NCI-H69 (cell line): ENCODE data around the gene GCGR.

Experiments used
- DNase-seq: peaks from one replicate; lab custom pipeline; 2025; lab: John Stamatoyannopoulos, UW

GCGR gene

GRCh38 chr17:81811705-81812570 is 8.0 kb downstream of the GCGR start:
- no peak for DNase-seq

GRCh38 chr17:81812571-81813370 is 8.8 kb downstream of the GCGR start:
- no peak for DNase-seq

DNA sequence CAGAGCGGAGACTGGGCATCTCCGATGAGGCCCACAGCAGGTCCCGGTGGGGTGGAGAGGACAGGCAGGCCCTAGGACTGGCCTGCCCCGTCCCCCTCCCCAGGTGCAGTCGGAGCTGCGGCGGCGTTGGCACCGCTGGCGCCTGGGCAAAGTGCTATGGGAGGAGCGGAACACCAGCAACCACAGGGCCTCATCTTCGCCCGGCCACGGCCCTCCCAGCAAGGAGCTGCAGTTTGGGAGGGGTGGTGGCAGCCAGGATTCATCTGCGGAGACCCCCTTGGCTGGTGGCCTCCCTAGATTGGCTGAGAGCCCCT is 9.4 kb downstream of the GCGR start:
- no peak for DNase-seq

- DNase-seq = no peak
These were observed 10.1 kb downstream of the GCGR start for GRCh38 chr17:81813861-81814683.

- peak; percentile 86 for DNase-seq
These were observed 11.0 kb downstream of the GCGR start for GRCh38 chr17:81814748-81815645.

- DNase-seq = peak; percentile 47
These were observed 11.7 kb downstream of the GCGR start for GRCh38 chr17:81815646-81815986.

- DNase-seq = no peak
These were observed 13.8 kb downstream of the GCGR start for GRCh38 chr17:81817758-81818147.

DNA sequence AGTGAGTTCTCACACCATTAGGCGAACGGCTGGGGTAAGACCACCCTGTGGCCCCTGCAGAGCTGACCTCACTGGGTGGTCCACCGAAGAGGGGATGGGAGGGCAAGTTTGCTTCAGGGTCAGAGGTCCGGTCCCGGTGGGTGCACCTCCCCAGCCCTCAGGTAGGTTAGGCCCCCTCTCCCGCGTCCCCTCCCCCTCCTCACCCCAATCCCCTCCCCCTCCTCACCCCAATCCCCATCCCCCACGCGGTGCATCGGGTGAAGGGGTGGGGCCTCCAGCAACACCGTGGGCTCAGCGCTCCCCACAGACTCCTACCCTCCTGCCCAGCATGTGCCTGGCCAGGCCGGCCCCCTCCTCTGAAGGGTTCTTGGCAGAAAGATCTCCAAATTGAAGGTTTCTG is 15.8 kb downstream of the GCGR start:
- DNase-seq = no peak

GRCh38 chr17:81821147-81821546 is 17.2 kb downstream of the GCGR start:
- DNase-seq = no peak

DNA sequence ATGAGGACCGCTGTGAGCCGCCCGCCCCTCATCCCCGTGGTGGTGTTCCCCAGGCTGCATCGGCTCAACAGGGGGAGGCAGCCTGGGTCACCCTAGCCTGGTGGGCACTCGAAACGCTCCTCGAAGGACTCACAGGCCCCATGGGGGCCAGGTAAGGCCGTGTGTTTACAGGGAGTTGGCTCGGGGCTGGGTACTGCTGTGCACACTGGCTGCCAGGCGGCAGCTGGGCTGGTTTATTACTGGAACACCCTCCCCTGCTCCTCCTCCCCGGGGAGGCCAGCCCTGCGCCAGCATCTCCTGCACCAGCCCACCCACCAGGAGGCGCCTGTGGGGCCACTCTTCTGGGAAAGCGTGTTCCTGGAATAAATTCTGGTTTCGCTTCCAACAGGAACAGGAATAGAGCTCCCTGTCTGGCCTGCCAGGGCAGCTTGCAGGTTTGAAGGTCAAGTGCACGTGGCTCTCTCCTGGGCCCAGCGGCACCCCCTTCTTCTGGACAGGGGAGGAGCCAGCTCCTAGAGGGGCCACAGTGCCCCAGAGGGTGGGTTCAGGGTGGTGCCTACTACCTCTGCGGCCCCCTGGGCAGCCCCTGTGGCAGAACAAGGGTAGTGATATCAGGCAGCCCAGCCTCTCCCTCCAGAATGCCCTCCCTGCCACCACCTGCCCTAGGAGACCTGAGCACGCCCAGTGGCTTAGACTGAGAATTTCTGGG is 17.8 kb downstream of the GCGR start:
- peak; percentile 90 for DNase-seq

DNA sequence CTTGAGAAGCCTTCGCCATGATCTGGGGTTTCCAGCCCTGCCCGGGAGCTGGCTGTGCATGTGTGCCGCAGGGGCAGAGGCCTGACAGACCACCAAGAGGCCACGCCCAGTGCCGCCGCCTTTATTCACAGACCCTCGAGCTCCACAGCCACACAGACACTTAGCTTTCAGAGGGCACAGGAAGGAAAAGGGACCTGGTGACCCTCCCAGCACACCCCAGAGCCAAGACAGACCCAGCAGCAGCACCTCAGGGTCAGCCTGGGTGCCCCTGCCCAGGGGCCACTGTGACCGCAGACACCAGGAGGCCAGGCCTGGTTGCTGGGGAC is 18.3 kb downstream of the GCGR start:
- no peak for DNase-seq

- no peak for DNase-seq
These were observed 19.3 kb downstream of the GCGR start for GRCh38 chr17:81822996-81823819.

DNA sequence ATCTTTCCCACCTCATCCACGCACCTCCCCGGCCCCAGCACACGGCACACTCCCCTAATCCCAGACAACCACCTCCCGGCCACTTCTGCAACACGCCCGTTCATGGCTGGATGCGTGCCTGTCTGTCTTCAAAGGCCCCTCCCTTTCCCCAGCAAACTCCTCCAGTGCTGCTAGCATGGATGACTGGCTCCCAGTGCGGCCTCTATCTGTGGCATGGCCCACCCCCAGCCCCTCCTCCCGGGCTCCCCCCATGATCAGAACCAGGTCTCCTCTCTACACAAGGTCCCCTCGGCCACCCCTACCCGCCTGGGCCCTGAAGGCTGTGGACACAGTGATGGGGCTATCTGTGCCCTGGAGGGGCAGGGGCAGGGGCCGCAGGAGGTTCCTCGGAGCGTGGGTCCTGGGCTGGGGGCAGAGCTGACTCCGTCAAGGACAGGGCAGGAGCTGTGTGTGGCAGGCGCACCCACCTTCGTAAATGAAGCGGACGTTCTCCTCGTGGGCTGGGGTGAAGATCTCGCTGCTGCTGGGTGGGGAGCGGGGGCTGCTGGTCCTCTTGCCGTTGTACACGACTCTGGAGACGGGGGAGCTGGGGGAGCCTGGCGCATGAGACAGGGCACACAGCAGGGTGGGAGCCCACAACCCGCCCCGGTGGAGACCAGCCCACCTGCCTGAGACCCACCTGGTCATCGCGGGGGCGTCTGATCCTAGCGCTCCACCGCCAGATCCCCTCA is 20.0 kb downstream of the GCGR start:
- DNase-seq = no peak

- DNase-seq = no peak
These were observed 20.6 kb downstream of the GCGR start for GRCh38 chr17:81824595-81824994.

DNA sequence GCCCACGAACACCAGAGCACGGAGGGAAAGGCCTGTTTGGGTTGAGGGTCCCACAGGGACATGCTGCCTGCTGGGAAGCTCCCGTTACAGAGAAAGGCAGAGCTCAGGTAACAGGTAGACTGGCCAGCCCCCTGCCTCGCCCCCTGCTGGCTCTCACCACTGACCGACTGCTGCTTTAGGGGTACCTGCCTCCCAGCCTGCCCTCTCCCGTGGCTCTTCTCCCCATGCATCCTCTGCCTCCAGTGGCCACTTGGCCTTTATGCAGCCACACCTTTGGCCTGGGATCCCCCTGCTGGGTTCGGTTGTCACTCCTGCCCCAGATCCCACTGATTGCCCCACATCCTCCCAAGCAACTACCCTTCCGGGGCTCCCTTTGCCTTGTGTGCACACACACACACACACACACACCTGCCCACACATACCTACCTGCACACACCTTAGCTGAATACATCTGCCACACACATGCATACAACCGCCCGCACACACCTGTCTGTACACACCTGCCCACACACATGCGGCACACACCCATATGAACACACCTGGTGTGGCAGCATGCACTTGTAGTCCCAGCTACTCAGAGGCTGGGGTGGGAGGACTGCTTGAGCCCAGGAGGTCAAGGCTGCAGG is 22.0 kb downstream of the GCGR start:
- no peak for DNase-seq

DNA sequence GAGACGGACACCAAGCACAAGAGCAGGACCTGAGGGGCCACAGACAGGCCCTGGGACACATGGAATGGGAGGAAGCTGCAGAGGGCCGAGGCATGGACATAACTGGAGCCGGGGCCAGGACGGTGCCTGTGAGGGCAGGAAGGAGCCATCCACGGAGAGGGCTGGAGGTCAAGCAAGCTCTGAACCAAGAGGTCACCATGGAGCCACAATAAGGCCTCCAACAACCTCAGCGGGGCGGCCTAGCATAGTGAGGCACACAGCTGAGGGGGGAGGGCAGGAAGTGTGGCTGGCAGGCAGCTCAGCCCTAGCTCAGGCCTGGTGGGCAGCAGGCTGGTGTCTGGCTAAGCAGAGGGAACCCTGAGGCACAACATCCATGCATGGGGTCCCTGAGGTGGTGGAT is 24.7 kb downstream of the GCGR start:
- DNase-seq = no peak

DNA sequence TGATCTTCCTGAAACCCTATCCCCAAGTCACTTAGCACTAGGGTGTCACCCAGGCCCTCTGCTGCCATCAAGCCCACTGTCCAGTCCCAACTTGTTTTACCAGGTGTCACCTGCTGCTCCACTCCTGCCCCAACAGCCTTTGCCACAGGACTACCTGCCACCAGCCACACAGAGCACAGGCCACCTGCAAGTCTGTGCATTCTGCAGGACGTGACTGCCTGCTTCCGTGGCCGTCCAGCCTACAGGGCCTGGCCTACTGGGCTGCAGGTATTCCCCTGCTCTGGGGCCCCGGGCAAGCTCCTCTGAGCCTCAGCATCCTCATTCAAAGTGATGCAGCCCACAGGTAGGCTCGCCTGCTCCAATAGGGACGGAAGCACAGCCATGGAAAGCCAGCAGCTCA is 25.9 kb downstream of the GCGR start:
- no peak for DNase-seq

- no peak for DNase-seq
These were observed 27.6 kb downstream of the GCGR start for GRCh38 chr17:81831563-81831956.

DNA sequence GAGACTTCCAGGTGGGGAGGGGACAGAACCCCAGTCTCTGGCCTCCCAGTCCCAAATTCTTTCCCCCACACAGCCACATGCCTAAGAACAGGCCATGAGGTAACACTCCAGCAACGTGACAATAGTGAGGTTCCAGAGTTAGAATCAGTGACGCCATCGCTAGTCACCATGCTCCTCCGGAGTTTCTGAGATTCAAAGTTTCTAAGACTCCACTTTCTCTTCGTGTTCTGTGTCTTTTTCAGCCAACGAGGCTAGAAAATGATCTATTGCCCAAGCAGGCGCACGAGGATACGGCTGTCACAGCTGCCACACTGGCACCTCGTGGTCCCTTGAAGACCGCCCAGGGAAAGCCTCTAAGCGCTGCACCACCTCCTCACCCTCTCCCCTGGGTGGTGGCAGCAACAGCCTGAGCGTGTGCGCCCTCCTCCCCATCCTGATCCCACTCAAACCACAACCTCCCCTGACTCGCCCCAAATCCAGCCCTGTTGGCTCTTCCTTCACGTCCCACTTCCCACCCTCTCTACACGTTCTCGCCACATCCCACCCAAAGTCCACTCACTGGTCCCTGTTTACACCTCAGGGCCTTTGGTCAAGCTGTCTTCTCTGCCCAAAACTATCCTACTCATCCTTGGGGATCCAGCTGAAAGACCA is 28.1 kb downstream of the GCGR start:
- peak; percentile 46 for DNase-seq
